ENCODE data around the gene CHCHD4.

The CHCHD4 gene

DNA sequence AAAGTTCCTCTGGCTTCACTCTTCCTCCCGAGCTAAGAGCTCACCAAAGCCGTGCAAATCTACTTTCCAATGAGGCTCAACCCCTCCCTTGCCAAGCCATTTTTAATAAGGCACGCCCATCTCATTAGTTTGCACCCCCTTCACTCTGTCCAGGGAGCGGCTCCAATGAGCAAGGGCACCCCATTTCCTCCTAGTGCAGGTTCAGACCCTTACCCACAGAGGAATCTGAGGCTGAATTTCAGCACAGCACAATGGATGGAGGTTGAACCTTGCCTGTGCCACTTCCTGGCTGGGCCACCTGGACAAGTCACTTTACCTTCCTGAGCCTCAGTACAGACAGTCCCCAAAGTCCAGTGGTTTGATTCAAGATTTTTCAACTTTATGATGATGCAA, 28.3 kb upstream of the CHCHD4 start (continued):
- TF ChIP-seq BCL11A (tag by site-specific recombination; IDR thresholded peaks at IDR 0.05; ENCODE audit: low read depth) (no peak), ZNF174 (tag by site-specific recombination; IDR thresholded peaks at IDR 0.05) (no peak), ZNF202 (tag by site-specific recombination; IDR thresholded peaks at IDR 0.05; ENCODE audit: borderline replicate concordance) (no peak), ZNF785 (tag by site-specific recombination; IDR thresholded peaks at IDR 0.05) (no peak)
- TF ChIP-seq, protein P1, sequence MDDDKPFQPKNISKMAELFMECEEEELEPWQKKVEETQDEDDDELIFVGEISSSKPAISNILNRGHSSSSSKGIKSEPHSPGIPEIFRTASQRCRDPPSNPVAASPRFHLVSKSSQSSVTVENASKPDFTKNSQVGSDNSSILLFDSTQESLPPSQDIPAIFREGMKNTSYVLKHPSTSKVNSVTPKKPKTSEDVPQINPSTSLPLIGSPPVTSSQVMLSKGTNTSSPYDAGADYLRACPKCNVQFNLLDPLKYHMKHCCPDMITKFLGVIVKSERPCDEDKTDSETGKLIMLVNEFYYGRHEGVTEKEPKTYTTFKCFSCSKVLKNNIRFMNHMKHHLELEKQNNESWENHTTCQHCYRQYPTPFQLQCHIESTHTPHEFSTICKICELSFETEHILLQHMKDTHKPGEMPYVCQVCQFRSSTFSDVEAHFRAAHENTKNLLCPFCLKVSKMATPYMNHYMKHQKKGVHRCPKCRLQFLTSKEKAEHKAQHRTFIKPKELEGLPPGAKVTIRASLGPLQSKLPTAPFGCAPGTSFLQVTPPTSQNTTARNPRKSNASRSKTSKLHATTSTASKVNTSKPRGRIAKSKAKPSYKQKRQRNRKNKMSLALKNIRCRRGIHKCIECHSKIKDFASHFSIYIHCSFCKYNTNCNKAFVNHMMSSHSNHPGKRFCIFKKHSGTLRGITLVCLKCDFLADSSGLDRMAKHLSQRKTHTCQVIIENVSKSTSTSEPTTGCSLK (tag by site-specific recombination; IDR thresholded peaks at IDR 0.05), result no peak
- TF ChIP-seq, protein P2, sequence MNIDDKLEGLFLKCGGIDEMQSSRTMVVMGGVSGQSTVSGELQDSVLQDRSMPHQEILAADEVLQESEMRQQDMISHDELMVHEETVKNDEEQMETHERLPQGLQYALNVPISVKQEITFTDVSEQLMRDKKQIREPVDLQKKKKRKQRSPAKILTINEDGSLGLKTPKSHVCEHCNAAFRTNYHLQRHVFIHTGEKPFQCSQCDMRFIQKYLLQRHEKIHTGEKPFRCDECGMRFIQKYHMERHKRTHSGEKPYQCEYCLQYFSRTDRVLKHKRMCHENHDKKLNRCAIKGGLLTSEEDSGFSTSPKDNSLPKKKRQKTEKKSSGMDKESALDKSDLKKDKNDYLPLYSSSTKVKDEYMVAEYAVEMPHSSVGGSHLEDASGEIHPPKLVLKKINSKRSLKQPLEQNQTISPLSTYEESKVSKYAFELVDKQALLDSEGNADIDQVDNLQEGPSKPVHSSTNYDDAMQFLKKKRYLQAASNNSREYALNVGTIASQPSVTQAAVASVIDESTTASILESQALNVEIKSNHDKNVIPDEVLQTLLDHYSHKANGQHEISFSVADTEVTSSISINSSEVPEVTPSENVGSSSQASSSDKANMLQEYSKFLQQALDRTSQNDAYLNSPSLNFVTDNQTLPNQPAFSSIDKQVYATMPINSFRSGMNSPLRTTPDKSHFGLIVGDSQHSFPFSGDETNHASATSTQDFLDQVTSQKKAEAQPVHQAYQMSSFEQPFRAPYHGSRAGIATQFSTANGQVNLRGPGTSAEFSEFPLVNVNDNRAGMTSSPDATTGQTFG (tag by site-specific recombination; IDR thresholded peaks at IDR 0.05; ENCODE audit: borderline replicate concordance), result no peak

DNA sequence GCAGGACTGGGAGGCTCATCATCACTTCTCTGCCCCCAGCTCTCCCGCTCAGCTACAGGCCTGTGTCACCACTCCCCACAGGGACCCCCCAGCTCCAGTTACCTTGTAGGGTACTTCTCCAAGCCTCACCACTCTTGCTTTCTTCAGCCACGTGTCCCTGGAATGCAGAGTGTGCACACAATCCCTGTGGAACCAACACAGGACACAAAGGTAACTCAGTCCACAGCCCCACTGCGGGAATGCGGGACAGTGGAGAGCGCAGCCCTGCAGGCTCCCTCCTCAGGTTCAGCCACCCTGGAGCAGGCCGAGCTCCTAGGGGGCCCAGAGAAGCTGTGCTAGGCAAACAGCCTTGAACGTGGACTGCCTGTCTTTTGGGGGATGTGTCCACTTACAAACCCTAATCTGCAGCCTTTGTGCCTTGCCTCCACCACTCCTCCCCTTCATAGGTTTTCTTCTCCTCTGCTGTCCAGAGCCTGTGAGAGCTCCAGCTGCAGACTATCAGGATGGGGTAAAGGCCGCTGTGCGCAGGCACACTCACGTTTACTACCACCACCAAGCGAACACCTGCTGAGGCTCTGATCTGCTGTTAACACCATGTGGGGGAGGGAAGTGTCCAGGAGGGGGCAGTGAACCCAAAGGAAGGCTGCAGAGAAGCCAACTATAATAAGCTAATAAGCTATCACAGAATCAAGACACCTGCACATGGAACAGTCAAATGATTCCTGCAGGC, 27.7 kb upstream of the CHCHD4 start:
- ChIA-PET POLR2A (interaction anchor here (1.0 kb wide), 1 partner anchor 26 kb away, joined by 4 read pairs; the partner anchor contains the start of genes LSM3 and XPC), CTCF (interaction anchor here (0.5 to 1.2 kb wide), 4 partner anchors 10 to 1730 kb away, joined by 3 to 5 read pairs (median 4); no protein-coding TSS in a partner anchor)
- no peak overlapping the region for H3K27ac ChIP-seq (ENCODE audit: extremely low read depth, low read depth, low read length)
- H3K4me1 ChIP-seq (ENCODE audit: control insufficient read depth, insufficient read depth, low read length), result no peaks in the 10 kb centered on the region
- H3K4me3 ChIP-seq (ENCODE audit: low read depth, low read length), result no peak overlapping the region
- TF ChIP-seq, protein P3, sequence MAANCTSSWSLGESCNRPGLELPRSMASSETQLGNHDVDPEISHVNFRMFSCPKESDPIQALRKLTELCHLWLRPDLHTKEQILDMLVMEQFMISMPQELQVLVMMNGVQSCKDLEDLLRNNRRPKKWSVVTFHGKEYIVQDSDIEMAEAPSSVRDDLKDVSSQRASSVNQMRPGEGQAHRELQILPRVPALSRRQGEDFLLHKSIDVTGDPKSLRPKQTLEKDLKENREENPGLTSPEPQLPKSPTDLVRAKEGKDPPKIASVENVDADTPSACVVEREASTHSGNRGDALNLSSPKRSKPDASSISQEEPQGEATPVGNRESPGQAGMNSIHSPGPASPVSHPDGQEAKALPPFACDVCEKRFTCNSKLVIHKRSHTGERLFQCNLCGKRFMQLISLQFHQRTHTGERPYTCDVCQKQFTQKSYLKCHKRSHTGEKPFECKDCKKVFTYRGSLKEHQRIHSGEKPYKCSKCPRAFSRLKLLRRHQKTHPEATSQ (tag by site-specific recombination; IDR thresholded peaks at IDR 0.05), result no peak
- TF ChIP-seq ZNF211 (tag by site-specific recombination; IDR thresholded peaks at IDR 0.05; ENCODE audit: low read depth), result no peak
- peak; percentile 71 for TF ChIP-seq ZIC2 (tag by site-specific recombination; IDR thresholded peaks at IDR 0.05)
- no peak for TF ChIP-seq ZNF521 (tag by site-specific recombination; IDR thresholded peaks at IDR 0.05)
- no peak for TF ChIP-seq ZNF555 (tag by site-specific recombination; conservative IDR thresholded peaks at IDR 0.05)
- no peaks in the 10 kb centered on the region for H3K9me3 ChIP-seq (ENCODE audit: control insufficient read depth, insufficient read depth, low read depth, low read length)
- H3K36me3 ChIP-seq (ENCODE audit: control insufficient read depth in 2 of 2, insufficient read depth in 1 of 2, low read length in 2 of 2), result peaks cover 9 to 85% of the 10 kb centered on the region in 2 experiments; a peak in 2 of 3 replicates

DNA sequence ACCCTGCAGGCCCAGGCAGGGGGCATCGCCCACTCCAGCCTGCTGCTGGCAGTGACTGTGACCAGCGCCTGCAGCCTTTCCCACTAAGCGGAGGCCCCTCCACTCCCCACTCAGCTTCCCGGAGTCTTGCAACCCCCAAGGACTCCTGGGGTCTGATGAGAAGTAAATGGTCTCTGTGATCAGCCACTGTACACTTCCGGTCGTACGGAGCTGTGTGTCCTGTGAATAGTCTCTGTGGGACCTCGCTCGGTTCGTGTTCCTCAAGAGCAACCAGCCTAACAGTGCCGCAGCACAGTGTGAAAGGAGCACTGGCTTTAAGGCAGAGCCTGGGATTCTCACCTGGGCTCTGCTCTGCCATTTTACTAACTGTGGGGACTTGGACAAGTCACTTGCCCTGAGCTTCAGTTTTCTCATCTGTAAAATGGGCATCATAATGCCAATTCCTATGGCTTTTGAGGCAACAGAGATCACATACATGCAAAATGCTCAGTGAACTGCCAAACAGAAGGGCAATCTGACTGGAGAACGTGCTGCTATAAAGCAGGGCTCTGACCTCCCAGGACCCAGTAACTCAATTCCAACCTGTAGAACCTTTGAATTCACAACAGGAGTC, 26.9 kb upstream of the CHCHD4 start:
- Histone ChIP-seq H3K36me3 (ENCODE audit: control insufficient read depth in 2 of 2, insufficient read depth in 1 of 2, low read length in 2 of 2) (peaks cover 9 to 85% of the 10 kb centered on the region in 2 experiments; a peak in 2 of 3 replicates), H3K9me3 (ENCODE audit: control insufficient read depth, insufficient read depth, low read depth, low read length) (no peaks in the 10 kb centered on the region), H3K27ac (ENCODE audit: extremely low read depth, low read depth, low read length) (no peak overlapping the region), H3K4me3 (ENCODE audit: low read depth, low read length) (no peak overlapping the region), H3K4me1 (ENCODE audit: control insufficient read depth, insufficient read depth, low read length) (no peaks in the 10 kb centered on the region)
- ChIA-PET CTCF (interaction anchor here (0.6 to 0.7 kb wide), 2 partner anchors 197 to 364 kb away, joined by 3 read pairs; no protein-coding TSS in a partner anchor), POLR2A (no interaction called here)
- TF ChIP-seq ZNF585B (tag by site-specific recombination; IDR thresholded peaks at IDR 0.05) (no peak), ZBTB21 (tag by site-specific recombination; IDR thresholded peaks at IDR 0.05) (no peak), SP3 (tag by site-specific recombination; IDR thresholded peaks at IDR 0.05) (no peak), GFI1B (tag by site-specific recombination; IDR thresholded peaks at IDR 0.05) (no peak), ZNF664 (tag by site-specific recombination; IDR thresholded peaks at IDR 0.05) (no peak), ZNF350 (tag by site-specific recombination; IDR thresholded peaks at IDR 0.05) (no peak), ZNF610 (tag by site-specific recombination; IDR thresholded peaks at IDR 0.05; ENCODE audit: borderline replicate concordance) (no peak), ZSCAN23 (tag by site-specific recombination; IDR thresholded peaks at IDR 0.05) (no peak)
- TF ChIP-seq, protein P4, sequence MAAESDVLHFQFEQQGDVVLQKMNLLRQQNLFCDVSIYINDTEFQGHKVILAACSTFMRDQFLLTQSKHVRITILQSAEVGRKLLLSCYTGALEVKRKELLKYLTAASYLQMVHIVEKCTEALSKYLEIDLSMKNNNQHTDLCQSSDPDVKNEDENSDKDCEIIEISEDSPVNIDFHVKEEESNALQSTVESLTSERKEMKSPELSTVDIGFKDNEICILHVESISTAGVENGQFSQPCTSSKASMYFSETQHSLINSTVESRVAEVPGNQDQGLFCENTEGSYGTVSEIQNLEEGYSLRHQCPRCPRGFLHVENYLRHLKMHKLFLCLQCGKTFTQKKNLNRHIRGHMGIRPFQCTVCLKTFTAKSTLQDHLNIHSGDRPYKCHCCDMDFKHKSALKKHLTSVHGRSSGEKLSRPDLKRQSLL (tag by site-specific recombination; IDR thresholded peaks at IDR 0.05), result no peak

Measured in HEK293 (cell line).